SK-N-SH treated with all-trans-retinoic acid at 6 μM for 48 hours (cell line): ENCODE results near the gene RELCH.

Experiments used
- ATAC-seq: fragments of 200-7000 bp; cut with Tn5 transposase; 3 replicates; pipeline ENCODE4 v1.9.1; 2020; ENCODE audit warnings: mild to moderate bottlenecking, moderate library complexity
- ARNTL ChIP-seq: fragments of 450-650 bp; formaldehyde crosslinking; IDR thresholded peaks from 2 replicates; pipeline ENCODE4 v1.5.0; 2020; ENCODE audit warnings: low read depth, mild to moderate bottlenecking, moderate library complexity, borderline replicate concordance
- BACH2 ChIP-seq: fragments of 250-450 bp; sonication (Bioruptor Pico); IDR thresholded peaks from 2 replicates; pipeline ENCODE4 v1.9.0; 2021; ENCODE audit warnings: mild to moderate bottlenecking, borderline replicate concordance
- CREB5 ChIP-seq: fragments of 250-450 bp; sonication (Bioruptor Pico); IDR thresholded peaks from 2 replicates; pipeline ENCODE4 v1.5.1; 2020; ENCODE audit warnings: low read depth, mild to moderate bottlenecking, moderate library complexity
- ESRRG ChIP-seq: fragments of 250-450 bp; sonication (Bioruptor Pico); IDR thresholded peaks from 2 replicates; pipeline ENCODE4 v1.6.1; 2021; ENCODE audit warnings: mild to moderate bottlenecking
- GLIS3 ChIP-seq: fragments of 250-450 bp; sonication (Bioruptor Pico); IDR thresholded peaks from 2 replicates; pipeline ENCODE4 v1.5.0; 2020; ENCODE audit warnings: mild to moderate bottlenecking, moderate library complexity
- OSR1 ChIP-seq: fragments of 250-450 bp; sonication (Bioruptor Pico); IDR thresholded peaks from 2 replicates; pipeline ENCODE4 v1.8.0; 2022; ENCODE audit warnings: moderate library complexity, mild to moderate bottlenecking, inconsistent platforms
- PPARA ChIP-seq: fragments of 250-450 bp; sonication (Bioruptor Pico); IDR thresholded peaks from 2 replicates; pipeline ENCODE4 v1.5.0; 2020; ENCODE audit warnings: mild to moderate bottlenecking, borderline replicate concordance
- RARB ChIP-seq: fragments of 250-450 bp; sonication (Bioruptor Pico); IDR thresholded peaks from 2 replicates; pipeline ENCODE4 v1.8.0; 2021; ENCODE audit warnings: mild to moderate bottlenecking, moderate library complexity
- SNAI2 ChIP-seq: fragments of 250-450 bp; sonication (Bioruptor Pico); IDR thresholded peaks from 2 replicates; pipeline ENCODE4 v1.5.0; 2020; ENCODE audit warnings: mild to moderate bottlenecking, moderate library complexity
- TCF4 ChIP-seq: fragments of 250-450 bp; sonication (Bioruptor Pico); IDR thresholded peaks from 2 replicates; pipeline ENCODE4 v1.8.0; 2021; ENCODE audit warnings: mild to moderate bottlenecking, moderate library complexity, borderline replicate concordance
- TOX ChIP-seq: fragments of 250-450 bp; sonication (Bioruptor Pico); IDR thresholded peaks from 2 replicates; pipeline ENCODE4 v1.8.0; 2021; ENCODE audit warnings: mild to moderate bottlenecking, moderate library complexity, borderline replicate concordance
- ZC3H10 ChIP-seq: fragments of 250-450 bp; sonication (Bioruptor Pico); IDR thresholded peaks from 2 replicates; pipeline ENCODE4 v1.5.1; 2021; ENCODE audit warnings: mild to moderate bottlenecking, moderate library complexity
- ZFP3 ChIP-seq: fragments of 250-450 bp; sonication (Bioruptor Pico); IDR thresholded peaks from 2 replicates; pipeline ENCODE4 v1.5.0; 2020; ENCODE audit warnings: mild to moderate bottlenecking, moderate library complexity
- ZFP30 ChIP-seq: fragments of 450-650 bp; formaldehyde crosslinking; IDR thresholded peaks from 2 replicates; pipeline ENCODE4 v1.5.0; 2022; ENCODE audit warnings: mild to moderate bottlenecking, moderate library complexity
- ZNF565 ChIP-seq: fragments of 450-650 bp; formaldehyde crosslinking; conservative IDR thresholded peaks from 2 replicates; pipeline ENCODE4 v1.5.0; 2020; ENCODE audit warnings: low read depth, mild to moderate bottlenecking, moderate library complexity
- ZNF8 ChIP-seq: fragments of 450-650 bp; formaldehyde crosslinking; IDR thresholded peaks from 2 replicates; pipeline ENCODE4 v1.5.0; 2020; ENCODE audit warnings: mild to moderate bottlenecking, moderate library complexity
- TF ChIP-seq, protein P1 (sequence below): fragments of 250-450 bp; sonication (Bioruptor Pico); IDR thresholded peaks from 2 replicates; pipeline ENCODE4 v1.8.0; 2021; ENCODE audit warnings: low read depth, mild to moderate bottlenecking, moderate library complexity, borderline replicate concordance
- TF ChIP-seq, protein P2 (sequence below): fragments of 250-450 bp; sonication (Bioruptor Pico); IDR thresholded peaks from 2 replicates; pipeline ENCODE4 v1.5.0; 2020; ENCODE audit warnings: mild to moderate bottlenecking, moderate library complexity
- TF ChIP-seq, protein P3 (sequence below): fragments of 250-450 bp; sonication (Bioruptor Pico); IDR thresholded peaks from 2 replicates; pipeline ENCODE4 v1.8.0; 2020; ENCODE audit warnings: mild to moderate bottlenecking, moderate library complexity, borderline replicate concordance
- TF ChIP-seq, protein P4 (sequence below): fragments of 250-450 bp; sonication (Bioruptor Pico); IDR thresholded peaks from 2 replicates; pipeline ENCODE4 v1.5.1; 2021; ENCODE audit warnings: mild to moderate bottlenecking, moderate library complexity

Gene RELCH

GRCh38 chr18:62341473-62341872 lies 154.4 kb downstream of the RELCH start:
- no peak for ATAC-seq

DNA sequence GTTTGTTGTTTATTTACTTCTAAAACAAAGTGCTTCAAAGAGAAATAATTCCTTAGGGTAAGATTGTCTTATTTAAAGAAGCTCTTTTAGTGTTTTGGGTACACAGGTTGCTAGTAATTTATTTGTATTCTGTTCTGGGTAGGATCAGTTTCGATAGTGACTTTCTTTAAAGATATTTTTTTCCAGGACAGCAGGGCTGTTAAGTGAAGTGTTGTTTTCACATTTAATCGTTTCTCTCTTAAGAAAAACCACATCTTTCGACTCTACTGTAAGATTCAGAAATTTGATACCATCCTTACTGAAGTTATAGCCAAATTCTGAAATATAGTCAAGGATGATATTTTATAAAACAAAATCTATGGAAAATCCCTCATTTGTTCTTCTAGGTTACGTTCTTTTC lies 155.8 kb downstream of the RELCH start:
- ATAC-seq, result no peak
- TF ChIP-seq PPARA (CRISPR knock-in tag) (no peak), TCF4 (no peak), TOX (CRISPR knock-in tag) (no peak), OSR1 (CRISPR knock-in tag) (no peak)

More at GRCh38 chr18:62341473-62341872, 154.4 kb downstream of the RELCH start:
- TF ChIP-seq, protein P1, sequence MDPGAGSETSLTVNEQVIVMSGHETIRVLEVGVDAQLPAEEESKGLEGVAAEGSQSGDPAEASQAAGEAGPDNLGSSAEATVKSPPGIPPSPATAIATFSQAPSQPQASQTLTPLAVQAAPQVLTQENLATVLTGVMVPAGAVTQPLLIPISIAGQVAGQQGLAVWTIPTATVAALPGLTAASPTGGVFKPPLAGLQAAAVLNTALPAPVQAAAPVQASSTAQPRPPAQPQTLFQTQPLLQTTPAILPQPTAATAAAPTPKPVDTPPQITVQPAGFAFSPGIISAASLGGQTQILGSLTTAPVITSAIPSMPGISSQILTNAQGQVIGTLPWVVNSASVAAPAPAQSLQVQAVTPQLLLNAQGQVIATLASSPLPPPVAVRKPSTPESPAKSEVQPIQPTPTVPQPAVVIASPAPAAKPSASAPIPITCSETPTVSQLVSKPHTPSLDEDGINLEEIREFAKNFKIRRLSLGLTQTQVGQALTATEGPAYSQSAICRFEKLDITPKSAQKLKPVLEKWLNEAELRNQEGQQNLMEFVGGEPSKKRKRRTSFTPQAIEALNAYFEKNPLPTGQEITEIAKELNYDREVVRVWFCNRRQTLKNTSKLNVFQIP, result no peak
- no peak for TF ChIP-seq RARB (CRISPR knock-in tag)
- no peak for TF ChIP-seq TCF4
- TF ChIP-seq ZFP3 (CRISPR knock-in tag), result no peak
- no peak for TF ChIP-seq CREB5
- no peak for TF ChIP-seq GLIS3
- TF ChIP-seq, protein P2, sequence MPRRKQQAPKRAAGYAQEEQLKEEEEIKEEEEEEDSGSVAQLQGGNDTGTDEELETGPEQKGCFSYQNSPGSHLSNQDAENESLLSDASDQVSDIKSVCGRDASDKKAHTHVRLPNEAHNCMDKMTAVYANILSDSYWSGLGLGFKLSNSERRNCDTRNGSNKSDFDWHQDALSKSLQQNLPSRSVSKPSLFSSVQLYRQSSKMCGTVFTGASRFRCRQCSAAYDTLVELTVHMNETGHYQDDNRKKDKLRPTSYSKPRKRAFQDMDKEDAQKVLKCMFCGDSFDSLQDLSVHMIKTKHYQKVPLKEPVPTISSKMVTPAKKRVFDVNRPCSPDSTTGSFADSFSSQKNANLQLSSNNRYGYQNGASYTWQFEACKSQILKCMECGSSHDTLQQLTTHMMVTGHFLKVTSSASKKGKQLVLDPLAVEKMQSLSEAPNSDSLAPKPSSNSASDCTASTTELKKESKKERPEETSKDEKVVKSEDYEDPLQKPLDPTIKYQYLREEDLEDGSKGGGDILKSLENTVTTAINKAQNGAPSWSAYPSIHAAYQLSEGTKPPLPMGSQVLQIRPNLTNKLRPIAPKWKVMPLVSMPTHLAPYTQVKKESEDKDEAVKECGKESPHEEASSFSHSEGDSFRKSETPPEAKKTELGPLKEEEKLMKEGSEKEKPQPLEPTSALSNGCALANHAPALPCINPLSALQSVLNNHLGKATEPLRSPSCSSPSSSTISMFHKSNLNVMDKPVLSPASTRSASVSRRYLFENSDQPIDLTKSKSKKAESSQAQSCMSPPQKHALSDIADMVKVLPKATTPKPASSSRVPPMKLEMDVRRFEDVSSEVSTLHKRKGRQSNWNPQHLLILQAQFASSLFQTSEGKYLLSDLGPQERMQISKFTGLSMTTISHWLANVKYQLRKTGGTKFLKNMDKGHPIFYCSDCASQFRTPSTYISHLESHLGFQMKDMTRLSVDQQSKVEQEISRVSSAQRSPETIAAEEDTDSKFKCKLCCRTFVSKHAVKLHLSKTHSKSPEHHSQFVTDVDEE (CRISPR knock-in tag), result no peak
- no peak for TF ChIP-seq ESRRG
- TF ChIP-seq, protein P3, sequence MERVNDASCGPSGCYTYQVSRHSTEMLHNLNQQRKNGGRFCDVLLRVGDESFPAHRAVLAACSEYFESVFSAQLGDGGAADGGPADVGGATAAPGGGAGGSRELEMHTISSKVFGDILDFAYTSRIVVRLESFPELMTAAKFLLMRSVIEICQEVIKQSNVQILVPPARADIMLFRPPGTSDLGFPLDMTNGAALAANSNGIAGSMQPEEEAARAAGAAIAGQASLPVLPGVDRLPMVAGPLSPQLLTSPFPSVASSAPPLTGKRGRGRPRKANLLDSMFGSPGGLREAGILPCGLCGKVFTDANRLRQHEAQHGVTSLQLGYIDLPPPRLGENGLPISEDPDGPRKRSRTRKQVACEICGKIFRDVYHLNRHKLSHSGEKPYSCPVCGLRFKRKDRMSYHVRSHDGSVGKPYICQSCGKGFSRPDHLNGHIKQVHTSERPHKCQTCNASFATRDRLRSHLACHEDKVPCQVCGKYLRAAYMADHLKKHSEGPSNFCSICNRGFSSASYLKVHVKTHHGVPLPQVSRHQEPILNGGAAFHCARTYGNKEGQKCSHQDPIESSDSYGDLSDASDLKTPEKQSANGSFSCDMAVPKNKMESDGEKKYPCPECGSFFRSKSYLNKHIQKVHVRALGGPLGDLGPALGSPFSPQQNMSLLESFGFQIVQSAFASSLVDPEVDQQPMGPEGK, result no peak
- TF ChIP-seq BACH2, result no peak

DNA sequence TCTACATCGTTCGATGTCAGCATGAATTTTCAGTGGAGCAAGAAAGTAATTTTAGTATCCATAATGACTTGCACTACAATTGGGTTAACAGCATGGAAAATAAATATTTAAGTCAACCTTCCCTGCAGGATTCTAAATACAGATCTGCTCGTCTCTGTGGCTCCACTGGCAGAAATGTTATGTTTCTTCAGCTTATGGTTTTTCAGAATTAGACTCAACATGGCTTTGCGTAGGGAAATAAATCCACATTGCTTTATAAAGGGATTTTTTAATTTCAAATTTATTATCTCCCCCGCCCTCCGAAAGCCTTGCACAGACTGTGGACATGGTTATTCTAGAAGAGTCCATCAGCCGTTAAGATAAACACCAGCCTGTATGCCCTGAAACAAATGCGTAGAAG lies 156.3 kb downstream of the RELCH start:
- no peak for ATAC-seq
- TF ChIP-seq ZFP30 (CRISPR knock-in tag), result no peak
- no peak for TF ChIP-seq CREB5
- TF ChIP-seq ZNF565 (CRISPR knock-in tag), result no peak
- TF ChIP-seq, protein P4, sequence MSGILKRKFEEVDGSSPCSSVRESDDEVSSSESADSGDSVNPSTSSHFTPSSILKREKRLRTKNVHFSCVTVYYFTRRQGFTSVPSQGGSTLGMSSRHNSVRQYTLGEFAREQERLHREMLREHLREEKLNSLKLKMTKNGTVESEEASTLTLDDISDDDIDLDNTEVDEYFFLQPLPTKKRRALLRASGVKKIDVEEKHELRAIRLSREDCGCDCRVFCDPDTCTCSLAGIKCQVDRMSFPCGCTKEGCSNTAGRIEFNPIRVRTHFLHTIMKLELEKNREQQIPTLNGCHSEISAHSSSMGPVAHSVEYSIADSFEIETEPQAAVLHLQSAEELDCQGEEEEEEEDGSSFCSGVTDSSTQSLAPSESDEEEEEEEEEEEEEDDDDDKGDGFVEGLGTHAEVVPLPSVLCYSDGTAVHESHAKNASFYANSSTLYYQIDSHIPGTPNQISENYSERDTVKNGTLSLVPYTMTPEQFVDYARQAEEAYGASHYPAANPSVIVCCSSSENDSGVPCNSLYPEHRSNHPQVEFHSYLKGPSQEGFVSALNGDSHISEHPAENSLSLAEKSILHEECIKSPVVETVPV (CRISPR knock-in tag), result no peak
- TF ChIP-seq, protein P1, result no peak
- no peak for TF ChIP-seq PPARA (CRISPR knock-in tag)
- no peak for TF ChIP-seq ESRRG
- TF ChIP-seq GLIS3, result no peak
- no peak for TF ChIP-seq ZFP3 (CRISPR knock-in tag)
- TF ChIP-seq ARNTL (CRISPR knock-in tag), result no peak
- no peak for TF ChIP-seq SNAI2 (CRISPR knock-in tag)
- TF ChIP-seq ZC3H10, result no peak
- TF ChIP-seq, protein P3, result no peak
- no peak for TF ChIP-seq ZNF8
- TF ChIP-seq, protein P2 (CRISPR knock-in tag), result no peak
- TF ChIP-seq BACH2, result no peak
- TF ChIP-seq OSR1 (CRISPR knock-in tag), result no peak
- no peak for TF ChIP-seq TOX (CRISPR knock-in tag)
- no peak for TF ChIP-seq TCF4
